IgD-negative memory B cell (primary cell): ENCODE data around the gene NT5DC3. TPM values are rescaled to one million over a fixed set of nuclear protein-coding genes. Genes with fewer than 3 reads are reported as not detected.

Experiments used
- H3K27ac Mint-ChIP-seq, 3 donors: one replicate each; pipeline ENCODE4 v1.8.0; 2020 to 2022; ENCODE audit warnings: mild to moderate bottlenecking in 3 of 3, mixed read lengths in 3 of 3, moderate library complexity in 1 of 3
- H3K27me3 Mint-ChIP-seq: one replicate; pipeline ENCODE4 v1.8.0; 2021; ENCODE audit warnings: mixed read lengths
- H3K36me3 Mint-ChIP-seq: one replicate; pipeline ENCODE4 v1.8.0; 2020; ENCODE audit warnings: mild to moderate bottlenecking, mixed read lengths
- H3K4me1 Mint-ChIP-seq, 3 donors: one replicate each; pipeline ENCODE4 v1.8.0; 2020 to 2022; ENCODE audit warnings: mixed read lengths in 3 of 3, mild to moderate bottlenecking in 1 of 3
- H3K4me3 Mint-ChIP-seq, 4 donors: one replicate each; pipeline ENCODE4 v1.8.0; 2020 to 2022; ENCODE audit warnings: mild to moderate bottlenecking in 4 of 4, mixed read lengths in 4 of 4, moderate library complexity in 3 of 4
- H3K9me3 Mint-ChIP-seq, 3 donors: one replicate each; pipeline ENCODE4 v1.8.0; 2020 to 2021; ENCODE audit warnings: mixed read lengths in 3 of 3, mild to moderate bottlenecking in 1 of 3
- polyA plus RNA-seq: library from polyadenylated mRNA; unstranded; fragments of 300-500 nt; fragmentation: Illumina TruSeq; gene quantifications from one replicate; pipeline ENCODE4 v1.2.3, GENCODE V29; 2021

The NT5DC3 gene
- polyA plus RNA-seq, 1 donor from 2014 or later, result 1.2 TPM

GRCh38 chr12:103725398-103725797 lies 115.6 kb downstream of the NT5DC3 start:
- Mint-ChIP-seq H3K36me3 (no peaks in the 10 kb centered on the region), H3K27me3 (peaks cover 3% of the 10 kb centered on the region), H3K4me3 (no peak overlapping the region), H3K27ac (no peak overlapping the region), H3K9me3 (no peaks in the 10 kb centered on the region), H3K4me1 (no peaks in the 10 kb centered on the region)

Other genes with a start within 250 kb of the NT5DC3 start
- 274 TPM for gene HSP90B1, start 89.2 kb upstream of the NT5DC3 start, polyA plus RNA-seq
- 19.3 TPM for gene TDG, start 124.6 kb upstream of the NT5DC3 start, polyA plus RNA-seq
- 0.23 TPM for gene GLT8D2, start 209.0 kb upstream of the NT5DC3 start, polyA plus RNA-seq
- 7.4 TPM for gene HCFC2, start 223.3 kb upstream of the NT5DC3 start, polyA plus RNA-seq